GM12878 (cell line): ENCODE data around the gene CDK4.

Experiments used
- BACH1 ChIP-seq: fragments of 450-650 bp; IDR thresholded peaks from 2 replicates; pipeline ENCODE4 v1.6.1; 2017; ENCODE audit warnings: mild to moderate bottlenecking, borderline replicate concordance
- BCL11A ChIP-seq: IDR thresholded peaks from 2 replicates; pipeline ENCODE4 v1.6.1; 2011; ENCODE audit warnings: low read depth, low read length
- BRCA1 ChIP-seq: IDR thresholded peaks from 2 replicates; pipeline ENCODE4 v1.6.1; 2011; ENCODE audit warnings: low read depth, low read length, improper control_type of control experiment
- CBX3 ChIP-seq: fragments of 200-600 bp; sonication (generic); IDR thresholded peaks from 2 replicates; pipeline ENCODE4 v1.6.1; 2016; ENCODE audit warnings: low read depth, borderline replicate concordance
- CEBPB ChIP-seq, 2 experiments: fragments of 150-350 bp in 1 of 2; IDR thresholded peaks; 2 replicates each; pipeline ENCODE4 v1.6.1; 2012 to 2014; ENCODE audit warnings: low read depth in 2 of 2, low read length in 2 of 2, borderline replicate concordance in 1 of 2, inconsistent platforms in 1 of 2
- CTCF ChIP-seq, 3 experiments: IDR thresholded peaks in 2 of 3; conservative IDR thresholded peaks in 1 of 3; 2 replicates each; pipeline ENCODE4 v1.5.1; 2011; ENCODE audit warnings: low read depth in 3 of 3, low read length in 3 of 3, mild to moderate bottlenecking in 3 of 3, control low read depth in 2 of 3, moderate library complexity in 2 of 3, inconsistent platforms in 1 of 3, mixed read lengths in 1 of 3; ENCODE audit not compliant: control insufficient read depth in 2 of 3, insufficient read depth in 1 of 3; ENCODE audit errors: extremely low read depth in 1 of 3
- EZH2 ChIP-seq: IDR thresholded peaks from 2 replicates; pipeline ENCODE4 v1.6.1; 2012; ENCODE audit warnings: low read depth, mild to moderate bottlenecking, control low read depth, inconsistent platforms, low read length, borderline replicate concordance; ENCODE audit not compliant: control insufficient read depth
- KDM1A ChIP-seq: fragments of 200-600 bp; sonication (generic); IDR thresholded peaks from 2 replicates; pipeline ENCODE4 v1.6.1; 2016; ENCODE audit warnings: borderline replicate concordance
- POLR2AphosphoS5 ChIP-seq: IDR thresholded peaks from 2 replicates; pipeline ENCODE4 v1.6.1; 2011; ENCODE audit warnings: mild to moderate bottlenecking, low read length, inconsistent platforms
- REST ChIP-seq: IDR thresholded peaks from 2 replicates; pipeline ENCODE4 v1.6.1; 2012; ENCODE audit warnings: mild to moderate bottlenecking, low read depth, low read length
- RFX5 ChIP-seq: IDR thresholded peaks from 2 replicates; pipeline ENCODE4 v1.6.1; 2011; ENCODE audit warnings: low read depth, low read length, improper control_type of control experiment
- SRF ChIP-seq, 2 experiments: IDR thresholded peaks; 2 replicates each; pipeline ENCODE4 v1.6.1; 2011; ENCODE audit warnings: low read depth in 2 of 2, low read length in 2 of 2, mild to moderate bottlenecking in 1 of 2, moderate library complexity in 1 of 2
- ZNF592 ChIP-seq: fragments of 450-650 bp; IDR thresholded peaks from 2 replicates; pipeline ENCODE4 v1.6.1; 2017; ENCODE audit warnings: mild to moderate bottlenecking, moderate library complexity
- TF ChIP-seq, protein P1 (sequence below): IDR thresholded peaks from 2 replicates; pipeline ENCODE4 v1.6.1; 2011; ENCODE audit warnings: mild to moderate bottlenecking, low read depth, low read length, moderate library complexity; ENCODE audit not compliant: insufficient replicate concordance

DNA sequence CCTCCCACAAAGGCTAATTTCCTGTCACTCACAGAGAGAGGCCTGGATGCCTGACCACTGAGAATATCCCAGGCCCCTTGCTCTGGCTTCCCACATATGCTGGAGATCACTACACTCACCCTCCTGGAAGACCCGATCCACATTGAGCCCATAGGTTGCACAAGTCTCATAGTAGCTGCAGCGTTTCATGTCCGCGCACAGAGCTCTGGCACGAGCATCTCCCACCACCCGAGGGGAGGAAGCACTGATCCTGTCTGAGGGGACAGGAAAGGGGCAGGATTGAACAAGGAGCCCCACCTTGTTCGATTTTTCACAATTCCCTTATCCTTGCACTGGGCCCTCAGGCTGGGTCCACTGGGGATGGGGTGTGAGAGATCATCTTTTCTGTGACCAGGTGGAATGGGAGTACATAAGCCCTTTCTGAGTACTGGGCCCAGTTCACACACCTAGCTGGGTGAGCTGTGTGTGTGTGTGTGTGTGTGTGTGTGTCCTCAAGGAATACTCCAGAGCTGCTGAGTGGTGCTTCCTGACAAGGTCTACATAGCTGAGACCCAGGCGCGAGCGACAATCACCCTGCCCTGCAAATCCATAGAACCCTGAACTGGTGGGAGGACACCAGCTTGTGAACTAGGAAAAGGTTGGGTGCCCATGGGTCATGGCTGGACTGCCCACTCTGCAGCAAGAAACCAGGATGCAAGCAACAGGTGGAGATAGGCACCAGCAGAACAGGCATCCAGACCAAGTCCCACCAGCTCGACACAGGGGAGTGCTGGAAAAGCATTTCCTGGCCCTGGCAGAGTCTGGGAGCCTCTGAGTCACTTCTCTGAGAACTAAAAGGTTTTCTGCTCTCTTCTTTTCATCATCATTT lies 19.1 kb downstream of the CDK4 start:
- TF ChIP-seq POLR2AphosphoS5 (no peak), RFX5 (no peak), REST (no peak), BRCA1 (no peak), CEBPB (IDR thresholded peaks at IDR 0.05; ENCODE audit: borderline replicate concordance in 1 of 2, low read depth in 2 of 2, low read length in 2 of 2) (no peak), CTCF (IDR thresholded peaks at IDR 0.05 in 2 of 3, conservative IDR thresholded peaks at IDR 0.05 in 1 of 3; ENCODE audit: control insufficient read depth in 2 of 3, extremely low read depth in 1 of 3, insufficient read depth in 1 of 3, low read depth in 3 of 3, low read length in 3 of 3) (no peak), EZH2 (no peak), SRF (IDR thresholded peaks at IDR 0.05; ENCODE audit: low read depth in 2 of 2, low read length in 2 of 2) (no peak), KDM1A (no peak), BACH1 (no peak), CBX3 (no peak), BCL11A (no peak), ZNF592 (no peak)
- TF ChIP-seq, protein P1, sequence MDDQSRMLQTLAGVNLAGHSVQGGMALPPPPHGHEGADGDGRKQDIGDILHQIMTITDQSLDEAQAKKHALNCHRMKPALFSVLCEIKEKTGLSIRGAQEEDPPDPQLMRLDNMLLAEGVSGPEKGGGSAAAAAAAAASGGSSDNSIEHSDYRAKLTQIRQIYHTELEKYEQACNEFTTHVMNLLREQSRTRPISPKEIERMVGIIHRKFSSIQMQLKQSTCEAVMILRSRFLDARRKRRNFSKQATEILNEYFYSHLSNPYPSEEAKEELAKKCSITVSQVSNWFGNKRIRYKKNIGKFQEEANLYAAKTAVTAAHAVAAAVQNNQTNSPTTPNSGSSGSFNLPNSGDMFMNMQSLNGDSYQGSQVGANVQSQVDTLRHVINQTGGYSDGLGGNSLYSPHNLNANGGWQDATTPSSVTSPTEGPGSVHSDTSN = no peak
